GM12875 (cell line): ENCODE measurements around the gene KANSL1.
"Not testable (repeated sequence)": the region's sequence is repeated elsewhere in the genome, so short reads cannot be mapped to it uniquely, and the experiment has no call there.

Source experiments
- H3K4me3 ChIP-seq: one replicate; pipeline ENCODE4 v1.5.1; 2011; ENCODE audit warnings: low read depth, low read length, control low read depth
- TF ChIP-seq, protein P1 (sequence below): IDR thresholded peaks from 2 replicates; pipeline ENCODE4 v1.5.1; 2011; ENCODE audit warnings: low read depth, mild to moderate bottlenecking, control low read depth, inconsistent platforms, low read length, moderate library complexity, borderline replicate concordance; ENCODE audit not compliant: insufficient read depth

Gene KANSL1

GRCh38 chr17:46025510-46026165, 167.6 kb downstream of the KANSL1 start:
- TF ChIP-seq, protein P1, sequence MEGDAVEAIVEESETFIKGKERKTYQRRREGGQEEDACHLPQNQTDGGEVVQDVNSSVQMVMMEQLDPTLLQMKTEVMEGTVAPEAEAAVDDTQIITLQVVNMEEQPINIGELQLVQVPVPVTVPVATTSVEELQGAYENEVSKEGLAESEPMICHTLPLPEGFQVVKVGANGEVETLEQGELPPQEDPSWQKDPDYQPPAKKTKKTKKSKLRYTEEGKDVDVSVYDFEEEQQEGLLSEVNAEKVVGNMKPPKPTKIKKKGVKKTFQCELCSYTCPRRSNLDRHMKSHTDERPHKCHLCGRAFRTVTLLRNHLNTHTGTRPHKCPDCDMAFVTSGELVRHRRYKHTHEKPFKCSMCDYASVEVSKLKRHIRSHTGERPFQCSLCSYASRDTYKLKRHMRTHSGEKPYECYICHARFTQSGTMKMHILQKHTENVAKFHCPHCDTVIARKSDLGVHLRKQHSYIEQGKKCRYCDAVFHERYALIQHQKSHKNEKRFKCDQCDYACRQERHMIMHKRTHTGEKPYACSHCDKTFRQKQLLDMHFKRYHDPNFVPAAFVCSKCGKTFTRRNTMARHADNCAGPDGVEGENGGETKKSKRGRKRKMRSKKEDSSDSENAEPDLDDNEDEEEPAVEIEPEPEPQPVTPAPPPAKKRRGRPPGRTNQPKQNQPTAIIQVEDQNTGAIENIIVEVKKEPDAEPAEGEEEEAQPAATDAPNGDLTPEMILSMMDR: no peak
- H3K4me3 ChIP-seq: no peak overlapping the region

GRCh38 chr17:46025060-46025459, 168.2 kb downstream of the KANSL1 start:
- no peak overlapping the region for H3K4me3 ChIP-seq
- TF ChIP-seq, protein P1: no peak

DNA sequence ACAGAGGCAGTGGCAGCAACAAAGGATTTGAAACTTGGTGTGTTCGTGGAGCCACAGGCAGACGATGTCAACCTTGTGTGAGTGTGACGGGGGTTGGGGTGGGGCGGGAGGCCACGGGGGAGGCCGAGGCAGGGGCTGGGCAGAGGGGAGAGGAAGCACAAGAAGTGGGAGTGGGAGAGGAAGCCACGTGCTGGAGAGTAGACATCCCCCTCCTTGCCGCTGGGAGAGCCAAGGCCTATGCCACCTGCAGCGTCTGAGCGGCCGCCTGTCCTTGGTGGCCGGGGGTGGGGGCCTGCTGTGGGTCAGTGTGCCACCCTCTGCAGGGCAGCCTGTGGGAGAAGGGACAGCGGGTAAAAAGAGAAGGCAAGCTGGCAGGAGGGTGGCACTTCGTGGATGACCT, 168.6 kb downstream of the KANSL1 start:
- TF ChIP-seq, protein P1: no peak
- no peak overlapping the region for H3K4me3 ChIP-seq

DNA sequence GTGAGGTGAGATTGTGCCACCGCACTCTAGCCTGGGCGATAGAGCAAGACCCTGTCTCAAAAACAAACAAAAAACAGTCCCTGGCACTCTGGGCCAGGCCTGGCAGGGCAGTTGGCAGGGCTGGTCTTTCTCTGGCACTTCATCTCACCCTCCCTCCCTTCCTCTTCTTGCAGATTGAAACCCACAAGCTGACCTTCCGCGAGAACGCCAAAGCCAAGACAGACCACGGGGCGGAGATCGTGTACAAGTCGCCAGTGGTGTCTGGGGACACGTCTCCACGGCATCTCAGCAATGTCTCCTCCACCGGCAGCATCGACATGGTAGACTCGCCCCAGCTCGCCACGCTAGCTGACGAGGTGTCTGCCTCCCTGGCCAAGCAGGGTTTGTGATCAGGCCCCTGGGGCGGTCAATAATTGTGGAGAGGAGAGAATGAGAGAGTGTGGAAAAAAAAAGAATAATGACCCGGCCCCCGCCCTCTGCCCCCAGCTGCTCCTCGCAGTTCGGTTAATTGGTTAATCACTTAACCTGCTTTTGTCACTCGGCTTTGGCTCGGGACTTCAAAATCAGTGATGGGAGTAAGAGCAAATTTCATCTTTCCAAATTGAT, 169.3 kb downstream of the KANSL1 start:
- TF ChIP-seq, protein P1: no peak
- no peak overlapping the region for H3K4me3 ChIP-seq

- H3K4me3 ChIP-seq: not testable (repeated sequence)
These were observed 169.9 kb downstream of the KANSL1 start for GRCh38 chr17:46023366-46023765.

- TF ChIP-seq, protein P1: no peak
- H3K4me3 ChIP-seq: no peak overlapping the region
These were observed 172.2 kb downstream of the KANSL1 start for GRCh38 chr17:46020998-46021397.

GRCh38 chr17:46020023-46020761, 173.0 kb downstream of the KANSL1 start:
- TF ChIP-seq, protein P1: no peak
- H3K4me3 ChIP-seq: no peak overlapping the region

- not testable (repeated sequence) for H3K4me3 ChIP-seq
These were observed 173.8 kb downstream of the KANSL1 start for GRCh38 chr17:46019408-46019925.
